ENCODE data around the gene IRAK1.

GRCh38 chrX:153966841-153967535 lies 52.7 kb downstream of the IRAK1 start:
- no peak for TF ChIP-seq CTCF (optimal IDR thresholded peaks at IDR 0.05 in 1 of 3, IDR thresholded peaks at IDR 0.05 in 1 of 3, conservative IDR thresholded peaks at IDR 0.05 in 1 of 3; ENCODE audit: extremely low read depth in 1 of 3, insufficient read depth in 2 of 3, low read length in 3 of 3)
- no peak for TF ChIP-seq EZH2 (IDR thresholded peaks at IDR 0.05; ENCODE audit: low read length)

All from keratinocyte (primary cell).